Tibial nerve (tissue), 4 donors: ENCODE measurements around the gene PHKG1. TPM values are rescaled to one million over a fixed set of nuclear protein-coding genes. Genes with fewer than 3 reads are reported as not detected.
"Not testable (repeated sequence)": the region's sequence is repeated elsewhere in the genome, so short reads cannot be mapped to it uniquely, and the experiment has no call there.

Experiments used
- DNase-seq, 2 donors: peaks; one replicate each; pipeline ENCODE4 v3.0.0-alpha.2; 2019; ENCODE audit warnings: low spot score in 2 of 2
- H3K27ac ChIP-seq, 4 donors: fragments of 200-600 bp; sonication (generic) in 3 of 4; one replicate each; pipeline ENCODE4 v1.5.1; 2017 to 2019; ENCODE audit warnings: mild to moderate bottlenecking in 1 of 4
- H3K27me3 ChIP-seq, 2 donors: fragments of 200-600 bp; sonication (generic) in 1 of 2; one replicate each; pipeline versions ENCODE4 v1.5.1 to v1.6.0; 2017 to 2019
- H3K36me3 ChIP-seq, 3 donors: fragments of 200-600 bp; sonication (generic); one replicate each; pipeline ENCODE4 v1.5.1; 2018 to 2019
- H3K4me1 ChIP-seq, 4 donors: fragments of 200-600 bp; sonication (generic) in 3 of 4; one replicate each; pipeline ENCODE4 v1.5.1; 2017 to 2019
- H3K4me3 ChIP-seq, 4 donors: fragments of 200-600 bp; sonication (generic) in 3 of 4; one replicate each; pipeline ENCODE4 v1.5.1; 2017 to 2019; ENCODE audit warnings: mild to moderate bottlenecking in 1 of 4, moderate library complexity in 1 of 4
- H3K9me3 ChIP-seq, 4 donors: fragments of 200-600 bp; sonication (generic) in 3 of 4; one replicate each; pipeline ENCODE4 v1.5.1; 2017 to 2019
- CTCF ChIP-seq, 5 experiments: fragments of 200-600 bp in 3 of 5; fragments of 450-650 bp in 2 of 5; sonication (generic) in 3 of 5; IDR thresholded peaks; one replicate each; pipeline ENCODE4 v1.5.1; 2016 to 2019; ENCODE audit warnings: antibody characterized with exemption in 5 of 5, mild to moderate bottlenecking in 3 of 5, moderate library complexity in 2 of 5
- EP300 ChIP-seq, 2 donors: sonication (generic); formaldehyde crosslinking; IDR thresholded peaks; one replicate each; pipeline ENCODE4 v1.6.1; 2017; ENCODE audit warnings: antibody characterized with exemption in 2 of 2, mild to moderate bottlenecking in 1 of 2
- POLR2A ChIP-seq, 2 donors: fragments of 450-650 bp; IDR thresholded peaks; one replicate each; pipeline ENCODE4 v1.6.1; 2017; ENCODE audit warnings: antibody characterized with exemption in 2 of 2, mild to moderate bottlenecking in 2 of 2, moderate library complexity in 2 of 2
- WGBS, 2 donors: methylation state at CpG; one replicate each; pipeline ENCODE4 v1.1.5; 2018; 5-methylcytosine and 5-hydroxymethylcytosine counted together
- total RNA-seq, 4 donors: library from RNA; depleted of rRNA; stranded (reverse); fragments of >200 nt; gene quantifications; one replicate each; pipeline ENCODE4 v1.1.0, GENCODE V29; 2016

Gene PHKG1
- total RNA-seq, 4 donors from 2014 or later = 0.39 to 4.2 (median 1.3) TPM

- Histone ChIP-seq H3K9me3 (no peaks in the 10 kb centered on the region), H3K4me1 (peaks cover 0 to 51% (median 8%) of the 10 kb centered on the region in 4 donors), H3K36me3 (peaks cover 0 to 34% (median 4%) of the 10 kb centered on the region in 3 donors), H3K27me3 (no peaks in the 10 kb centered on the region), H3K27ac (peak within 1 kb of the TSS; percentile 68 to 94 (median 91)), H3K4me3 (peak within 1 kb of the TSS; percentile 70 to 100 (median 81))
- WGBS, 2 donors = 0% methylated on average over 37 to 90 of the region's 97 CpGs
- TF ChIP-seq EP300 (IDR thresholded peaks at IDR 0.05) (peak in 1 of 2 donors; percentile 98), POLR2A (IDR thresholded peaks at IDR 0.05) (peak; percentile 49 to 86), CTCF (IDR thresholded peaks at IDR 0.05) (no peak)
- DNase-seq = peak; percentile 94 to 95
Measured at GRCh38 chr7:56051339-56052191, 41.2 kb downstream of the PHKG1 start, which contains the start of the genes CCT6A and PSPH. Gene CCT6A, plus strand, starts transcription at chr7:56051765. Its CDS starts 84 bp downstream, at chr7:56051849. Gene PSPH, minus strand, starts transcription at chr7:56051444. Its CDS starts 30,232 bp downstream, at chr7:56021212.

GRCh38 chr7:56051053-56051338, 41.8 kb downstream of the PHKG1 start:
- Histone ChIP-seq H3K27me3 (no peaks in the 10 kb centered on the region), H3K36me3 (peaks cover 0 to 28% (median 0%) of the 10 kb centered on the region in 3 donors), H3K27ac (peak overlapping the region; percentile 68 to 94 (median 91)), H3K4me3 (peak overlapping the region; percentile 70 to 100 (median 81)), H3K9me3 (no peaks in the 10 kb centered on the region), H3K4me1 (peaks cover 0 to 51% (median 9%) of the 10 kb centered on the region in 4 donors)
- TF ChIP-seq POLR2A (IDR thresholded peaks at IDR 0.05) (no peak), CTCF (IDR thresholded peaks at IDR 0.05) (no peak), EP300 (IDR thresholded peaks at IDR 0.05) (no peak)
- DNase-seq = no peak
- 1% methylated on average over 9 of the region's 9 CpGs for WGBS, 2 donors

- not testable (repeated sequence) for H3K9me3 ChIP-seq, H3K4me3 ChIP-seq, H3K27me3 ChIP-seq, DNase-seq
- Histone ChIP-seq H3K36me3 (peaks cover 0 to 12% (median 0%) of the 10 kb centered on the region in 3 donors), H3K27ac (peak overlapping the region in 2 of 4 donors; percentile 9 to 27), H3K4me1 (peaks cover 0 to 51% (median 9%) of the 10 kb centered on the region in 4 donors)
- 50 to 64% methylated on average over 8 of the region's 8 CpGs for WGBS, 2 donors
Measured at GRCh38 chr7:56048763-56049162, 44.0 kb downstream of the PHKG1 start.

- no peaks in the 10 kb centered on the region for H3K27me3 ChIP-seq
- H3K4me1 ChIP-seq = peaks cover 0 to 47% (median 8%) of the 10 kb centered on the region in 4 donors
- WGBS, 2 donors = 52 to 73% methylated on average over 1 of the region's 1 CpG
- no peak for DNase-seq
- no peak overlapping the region for H3K4me3 ChIP-seq
- peak overlapping the region in 3 of 4 donors; percentile 9 to 27 (median 15) for H3K27ac ChIP-seq
- no peaks in the 10 kb centered on the region for H3K9me3 ChIP-seq
- no peak for TF ChIP-seq POLR2A (IDR thresholded peaks at IDR 0.05)
- no peak for TF ChIP-seq CTCF (IDR thresholded peaks at IDR 0.05)
- no peak for TF ChIP-seq EP300 (IDR thresholded peaks at IDR 0.05)
- H3K36me3 ChIP-seq = peaks cover 0 to 8% (median 0%) of the 10 kb centered on the region in 3 donors
Measured at GRCh38 chr7:56048245-56048644, 44.5 kb downstream of the PHKG1 start.

GRCh38 chr7:56047446-56048116, 45.2 kb downstream of the PHKG1 start:
- Histone ChIP-seq H3K4me1 (peaks cover 0 to 40% (median 5%) of the 10 kb centered on the region in 4 donors), H3K27ac (peak overlapping the region in 3 of 4 donors; percentile 15 to 75 (median 53))
- WGBS, 2 donors = 78 to 85% methylated on average over 11 of the region's 11 CpGs
- not testable (repeated sequence) for H3K9me3 ChIP-seq, DNase-seq, H3K27me3 ChIP-seq, H3K4me3 ChIP-seq, H3K36me3 ChIP-seq
